GM19438 (cell line): Measurements from ENCODE around the gene CAPN8.

Experiments used
- ATAC-seq: cut with Tn5 transposase; IDR thresholded peaks from one replicate; pipeline ENCODE4 v1.9.1; 2021; ENCODE audit warnings: low read depth; ENCODE audit not compliant: unreplicated experiment

The CAPN8 gene

GRCh38 chr1:223657978-223658377 is 7.5 kb downstream of the CAPN8 start:
- no peak for ATAC-seq

- no peak for ATAC-seq
These were observed 11.4 kb downstream of the CAPN8 start for GRCh38 chr1:223654083-223654482.

GRCh38 chr1:223653431-223653830 is 12.1 kb downstream of the CAPN8 start:
- no peak for ATAC-seq

- ATAC-seq = no peak
These were observed 12.5 kb downstream of the CAPN8 start for GRCh38 chr1:223653015-223653414.

GRCh38 chr1:223652436-223652941 is 13.0 kb downstream of the CAPN8 start:
- no peak for ATAC-seq

- no peak for ATAC-seq
These were observed 14.1 kb downstream of the CAPN8 start for GRCh38 chr1:223651291-223651991.

- no peak for ATAC-seq
These were observed 15.0 kb downstream of the CAPN8 start for GRCh38 chr1:223650465-223650864.

GRCh38 chr1:223649222-223649621 is 16.3 kb downstream of the CAPN8 start:
- no peak for ATAC-seq

GRCh38 chr1:223647249-223647648 is 18.3 kb downstream of the CAPN8 start:
- no peak for ATAC-seq

- ATAC-seq = no peak
These were observed 19.6 kb downstream of the CAPN8 start for GRCh38 chr1:223645903-223646302.

GRCh38 chr1:223642237-223642636 is 23.3 kb downstream of the CAPN8 start:
- no peak for ATAC-seq

- no peak for ATAC-seq
These were observed 23.9 kb downstream of the CAPN8 start for GRCh38 chr1:223641523-223642039.

GRCh38 chr1:223639331-223639749 is 26.2 kb downstream of the CAPN8 start:
- no peak for ATAC-seq

GRCh38 chr1:223635236-223635635 is 30.3 kb downstream of the CAPN8 start:
- no peak for ATAC-seq

GRCh38 chr1:223634423-223634822 is 31.1 kb downstream of the CAPN8 start:
- no peak for ATAC-seq

- ATAC-seq = no peak
These were observed 33.5 kb downstream of the CAPN8 start for GRCh38 chr1:223631956-223632355.

- no peak for ATAC-seq
These were observed 34.0 kb downstream of the CAPN8 start for GRCh38 chr1:223631473-223631872.

GRCh38 chr1:223629126-223629457 is 36.4 kb downstream of the CAPN8 start:
- ATAC-seq = no peak

- peak; percentile 68 for ATAC-seq
These were observed 37.0 kb downstream of the CAPN8 start for GRCh38 chr1:223628233-223629125.

GRCh38 chr1:223622132-223622842 is 43.2 kb downstream of the CAPN8 start:
- no peak for ATAC-seq

GRCh38 chr1:223621312-223621734 is 44.2 kb downstream of the CAPN8 start:
- ATAC-seq = peak; percentile 88
